ENCODE results near the gene CKMT2.

CKMT2 gene

DNA sequence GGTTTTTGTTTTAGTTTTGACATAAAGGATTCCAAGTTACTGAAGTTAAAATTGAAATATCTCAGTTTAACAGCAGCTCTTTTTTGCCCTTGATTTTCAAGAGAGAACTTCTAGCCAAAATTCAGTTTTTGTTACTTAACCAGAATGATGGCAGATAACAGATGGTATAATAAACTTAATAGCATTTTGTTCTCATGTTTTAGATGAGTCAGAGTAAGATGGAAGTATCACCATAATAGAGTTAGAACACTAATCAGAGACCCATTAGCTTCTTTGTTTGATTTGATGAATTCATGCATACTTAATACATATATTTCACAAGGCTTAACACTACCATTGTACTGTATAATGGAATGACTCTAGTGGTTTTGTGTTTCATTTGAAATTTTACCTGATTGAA lies 80.2 kb downstream of the CKMT2 start:
- DNase-seq: no peak

DNA sequence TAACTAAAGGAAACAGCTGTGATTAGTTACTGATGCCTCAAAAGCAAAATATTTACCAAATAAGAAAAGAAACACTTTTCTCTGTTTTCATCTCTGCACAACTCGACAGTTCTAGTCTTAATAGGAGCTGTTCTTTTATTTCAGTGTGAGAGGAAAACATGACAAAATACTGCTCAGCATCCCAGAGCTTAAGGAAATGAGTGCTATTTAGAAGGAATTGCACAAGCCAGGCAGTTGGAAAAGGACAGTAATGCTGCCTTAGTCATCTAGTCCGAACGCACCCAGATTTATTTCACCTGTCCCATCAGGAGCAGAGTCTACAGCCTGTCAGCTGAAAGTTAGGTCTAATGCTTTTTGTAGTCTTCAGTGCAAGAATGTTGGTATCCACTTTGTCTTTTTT lies 80.6 kb downstream of the CKMT2 start:
- no peak for DNase-seq

- no peak for DNase-seq
Observed at GRCh38 chr5:81314581-81314980, 81.5 kb downstream of the CKMT2 start.

DNA sequence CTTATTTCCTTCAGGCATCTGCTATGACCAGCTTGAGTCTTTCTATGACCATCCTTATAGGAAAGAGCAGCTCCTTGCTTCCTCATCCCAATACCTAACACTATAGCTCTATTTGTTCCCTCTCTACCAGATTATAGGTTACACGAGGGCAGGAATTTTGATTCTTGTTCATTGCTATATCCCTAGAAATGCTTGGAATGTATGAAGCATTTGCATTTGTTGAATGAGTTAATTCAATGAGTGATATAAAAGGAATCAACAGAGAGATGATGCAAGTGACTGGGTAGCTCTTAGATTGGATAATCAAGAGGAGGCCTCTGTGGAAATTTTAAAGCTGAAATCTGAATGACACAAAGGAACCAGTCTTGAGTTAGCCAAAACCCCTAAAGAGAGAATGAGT lies 82.2 kb downstream of the CKMT2 start:
- DNase-seq: no peak

GRCh38 chr5:81315830-81316229 lies 82.7 kb downstream of the CKMT2 start:
- no peak for DNase-seq

Measured in activated T-cell treated with anti-CD3 and anti-CD28 coated beads, Interleukin-2, amount 50 U/mL, for 48 hours (primary cell).